ENCODE data around the gene LTBR. TPM values are rescaled to one million over a fixed set of nuclear protein-coding genes. Genes with fewer than 3 reads are reported as not detected.
"Not testable (repeated sequence)": the region's sequence is repeated elsewhere in the genome, so short reads cannot be mapped to it uniquely, and the experiment has no call there.

LTBR gene
- total and polyA plus RNA-seq, 5 donors from 2014 or later: 0.35 TPM; not detected in 4

GRCh38 chr12:6423267-6424007, 39.5 kb downstream of the LTBR start:
- no peaks in the 10 kb centered on the region for H3K9me3 Mint-ChIP-seq
- H3K36me3 Mint-ChIP-seq: no peaks in the 10 kb centered on the region
- H3K4me3 ChIP-seq (ENCODE audit: low read depth, low read length): peak overlapping the region; percentile 16
- ATAC-seq (ENCODE audit: low read depth in 2 of 2): peak; percentile 77 to 80
- DNase-seq: peak; percentile 75 to 94 (median 86)
- H3K27me3 ChIP-seq (ENCODE audit: control insufficient read depth, insufficient read depth, low read length): no peaks in the 10 kb centered on the region
- peaks cover 33% of the 10 kb centered on the region for H3K4me1 ChIP-seq (ENCODE audit: control insufficient read depth, insufficient read depth, low read length, poor library complexity, severe bottlenecking)
- no peaks in the 10 kb centered on the region for H3K36me3 ChIP-seq (ENCODE audit: control insufficient read depth, insufficient read depth, low read length)
- H3K4me3 Mint-ChIP-seq: peak overlapping the region in 2 of 4 donors; percentile 19 to 48
- peak overlapping the region; percentile 75 to 98 (median 92) for H3K27ac Mint-ChIP-seq
- no peaks in the 10 kb centered on the region for H3K9me3 ChIP-seq (ENCODE audit: control insufficient read depth in 2 of 2, low read length in 2 of 2)
- H3K27ac ChIP-seq (ENCODE audit: insufficient read depth, low read length, poor library complexity, severe bottlenecking): peak overlapping the region; percentile 66
- peaks cover 6 to 48% (median 31%) of the 10 kb centered on the region in 4 donors for H3K4me1 Mint-ChIP-seq
- H3K27me3 Mint-ChIP-seq: no peaks in the 10 kb centered on the region

GRCh38 chr12:6424008-6424347, 40.0 kb downstream of the LTBR start:
- no peaks in the 10 kb centered on the region for H3K9me3 Mint-ChIP-seq
- Histone ChIP-seq H3K36me3 (ENCODE audit: control insufficient read depth, insufficient read depth, low read length) (no peaks in the 10 kb centered on the region), H3K4me1 (ENCODE audit: control insufficient read depth, insufficient read depth, low read length, poor library complexity, severe bottlenecking) (peaks cover 33% of the 10 kb centered on the region), H3K9me3 (ENCODE audit: control insufficient read depth in 2 of 2, low read length in 2 of 2) (no peaks in the 10 kb centered on the region), H3K4me3 (ENCODE audit: low read depth, low read length) (peak overlapping the region; percentile 16), H3K27me3 (ENCODE audit: control insufficient read depth, insufficient read depth, low read length) (no peaks in the 10 kb centered on the region), H3K27ac (ENCODE audit: insufficient read depth, low read length, poor library complexity, severe bottlenecking) (peak overlapping the region; percentile 66)
- ATAC-seq (ENCODE audit: low read depth in 2 of 2) (no peak), DNase-seq (no peak)
- peak overlapping the region in 2 of 4 donors; percentile 19 to 48 for H3K4me3 Mint-ChIP-seq
- no peaks in the 10 kb centered on the region for H3K27me3 Mint-ChIP-seq
- peak overlapping the region; percentile 75 to 98 (median 92) for H3K27ac Mint-ChIP-seq
- H3K4me1 Mint-ChIP-seq: peaks cover 6 to 50% (median 32%) of the 10 kb centered on the region in 4 donors
- no peaks in the 10 kb centered on the region for H3K36me3 Mint-ChIP-seq

- peak overlapping the region; percentile 34 for H3K27ac ChIP-seq (ENCODE audit: insufficient read depth, low read length, poor library complexity, severe bottlenecking)
- H3K27me3 Mint-ChIP-seq: no peaks in the 10 kb centered on the region
- no peaks in the 10 kb centered on the region for H3K36me3 ChIP-seq (ENCODE audit: control insufficient read depth, insufficient read depth, low read length)
- H3K4me3 Mint-ChIP-seq: peak overlapping the region in 1 of 4 donors; percentile 10
- H3K9me3 Mint-ChIP-seq: no peaks in the 10 kb centered on the region
- ATAC-seq (ENCODE audit: low read depth in 2 of 2): no peak
- H3K9me3 ChIP-seq (ENCODE audit: control insufficient read depth in 2 of 2, low read length in 2 of 2): no peaks in the 10 kb centered on the region
- H3K36me3 Mint-ChIP-seq: no peaks in the 10 kb centered on the region
- H3K27ac Mint-ChIP-seq: peak overlapping the region; percentile 14 to 98 (median 87)
- H3K4me1 Mint-ChIP-seq: peaks cover 6 to 54% (median 31%) of the 10 kb centered on the region in 4 donors
- DNase-seq: no peak
- peaks cover 33% of the 10 kb centered on the region for H3K4me1 ChIP-seq (ENCODE audit: control insufficient read depth, insufficient read depth, low read length, poor library complexity, severe bottlenecking)
- H3K27me3 ChIP-seq (ENCODE audit: control insufficient read depth, insufficient read depth, low read length): no peaks in the 10 kb centered on the region
- no peak overlapping the region for H3K4me3 ChIP-seq (ENCODE audit: low read depth, low read length)
Measured at GRCh38 chr12:6424866-6425265, 40.9 kb downstream of the LTBR start.

GRCh38 chr12:6425590-6426531, 41.9 kb downstream of the LTBR start:
- peak overlapping the region; percentile 90 for H3K27ac ChIP-seq (ENCODE audit: insufficient read depth, low read length, poor library complexity, severe bottlenecking)
- Mint-ChIP-seq H3K27me3 (no peaks in the 10 kb centered on the region), H3K27ac (peak overlapping the region; percentile 98 to 99 (median 99)), H3K4me3 (peak overlapping the region in 3 of 4 donors; percentile 33 to 81 (median 73)), H3K9me3 (no peaks in the 10 kb centered on the region), H3K36me3 (no peaks in the 10 kb centered on the region), H3K4me1 (peaks cover 12 to 64% (median 40%) of the 10 kb centered on the region in 4 donors)
- H3K36me3 ChIP-seq (ENCODE audit: control insufficient read depth, insufficient read depth, low read length): no peaks in the 10 kb centered on the region
- ATAC-seq (ENCODE audit: low read depth in 2 of 2) (no peak), DNase-seq (peak in 1 of 3 donors; percentile 57)
- no peaks in the 10 kb centered on the region for H3K27me3 ChIP-seq (ENCODE audit: control insufficient read depth, insufficient read depth, low read length)
- no peak overlapping the region for H3K4me3 ChIP-seq (ENCODE audit: low read depth, low read length)
- H3K4me1 ChIP-seq (ENCODE audit: control insufficient read depth, insufficient read depth, low read length, poor library complexity, severe bottlenecking): peaks cover 42% of the 10 kb centered on the region
- no peaks in the 10 kb centered on the region for H3K9me3 ChIP-seq (ENCODE audit: control insufficient read depth in 2 of 2, low read length in 2 of 2)

- Histone ChIP-seq H3K27ac (ENCODE audit: insufficient read depth, low read length, poor library complexity, severe bottlenecking) (peak overlapping the region; percentile 90), H3K27me3 (ENCODE audit: control insufficient read depth, insufficient read depth, low read length) (no peaks in the 10 kb centered on the region), H3K4me3 (ENCODE audit: low read depth, low read length) (peak overlapping the region; percentile 57), H3K36me3 (ENCODE audit: control insufficient read depth, insufficient read depth, low read length) (no peaks in the 10 kb centered on the region), H3K4me1 (ENCODE audit: control insufficient read depth, insufficient read depth, low read length, poor library complexity, severe bottlenecking) (peaks cover 47% of the 10 kb centered on the region), H3K9me3 (ENCODE audit: control insufficient read depth in 2 of 2, low read length in 2 of 2) (no peaks in the 10 kb centered on the region)
- ATAC-seq (ENCODE audit: low read depth in 2 of 2) (peak; percentile 80 to 82), DNase-seq (peak; percentile 65 to 93 (median 80))
- Mint-ChIP-seq H3K27me3 (no peaks in the 10 kb centered on the region), H3K27ac (peak overlapping the region; percentile 98 to 99 (median 99)), H3K9me3 (no peaks in the 10 kb centered on the region), H3K4me1 (peaks cover 12 to 74% (median 47%) of the 10 kb centered on the region in 4 donors), H3K4me3 (peak overlapping the region; percentile 81 to 90 (median 84)), H3K36me3 (no peaks in the 10 kb centered on the region)
Measured at GRCh38 chr12:6426882-6427671, 43.1 kb downstream of the LTBR start.

GRCh38 chr12:6427796-6428195, 43.8 kb downstream of the LTBR start:
- H3K36me3 Mint-ChIP-seq; H3K27me3 Mint-ChIP-seq; ATAC-seq (ENCODE audit: low read depth in 2 of 2); H3K9me3 Mint-ChIP-seq; H3K27me3 ChIP-seq (ENCODE audit: control insufficient read depth, insufficient read depth, low read length); H3K36me3 ChIP-seq (ENCODE audit: control insufficient read depth, insufficient read depth, low read length); H3K4me3 ChIP-seq (ENCODE audit: low read depth, low read length); H3K9me3 ChIP-seq (ENCODE audit: control insufficient read depth in 2 of 2, low read length in 2 of 2); DNase-seq: not testable (repeated sequence)
- Histone ChIP-seq H3K27ac (ENCODE audit: insufficient read depth, low read length, poor library complexity, severe bottlenecking) (peak overlapping the region; percentile 90), H3K4me1 (ENCODE audit: control insufficient read depth, insufficient read depth, low read length, poor library complexity, severe bottlenecking) (peaks cover 50% of the 10 kb centered on the region)
- peaks cover 14 to 81% (median 51%) of the 10 kb centered on the region in 4 donors for H3K4me1 Mint-ChIP-seq
- H3K4me3 Mint-ChIP-seq: peak overlapping the region in 3 of 4 donors; percentile 82 to 90 (median 85)
- peak overlapping the region in 2 of 3 donors; percentile 98 to 99 for H3K27ac Mint-ChIP-seq

- Histone ChIP-seq H3K27me3 (ENCODE audit: control insufficient read depth, insufficient read depth, low read length) (no peaks in the 10 kb centered on the region), H3K9me3 (ENCODE audit: control insufficient read depth in 2 of 2, low read length in 2 of 2) (no peaks in the 10 kb centered on the region), H3K4me1 (ENCODE audit: control insufficient read depth, insufficient read depth, low read length, poor library complexity, severe bottlenecking) (peaks cover 53% of the 10 kb centered on the region), H3K4me3 (ENCODE audit: low read depth, low read length) (no peak overlapping the region), H3K27ac (ENCODE audit: insufficient read depth, low read length, poor library complexity, severe bottlenecking) (no peak overlapping the region), H3K36me3 (ENCODE audit: control insufficient read depth, insufficient read depth, low read length) (no peaks in the 10 kb centered on the region)
- ATAC-seq (ENCODE audit: low read depth in 2 of 2) (no peak), DNase-seq (no peak)
- H3K36me3 Mint-ChIP-seq: no peaks in the 10 kb centered on the region
- no peaks in the 10 kb centered on the region for H3K9me3 Mint-ChIP-seq
- H3K4me1 Mint-ChIP-seq: peaks cover 18 to 83% (median 50%) of the 10 kb centered on the region in 4 donors
- peak overlapping the region in 2 of 3 donors; percentile 34 to 99 for H3K27ac Mint-ChIP-seq
- H3K27me3 Mint-ChIP-seq: no peaks in the 10 kb centered on the region
- peak overlapping the region in 2 of 4 donors; percentile 5 to 85 for H3K4me3 Mint-ChIP-seq
Measured at GRCh38 chr12:6428326-6428725, 44.4 kb downstream of the LTBR start.
